Non-pigmented ciliary epithelial cell (primary cell): ENCODE measurements around the gene MPHOSPH6.
A peak's percentile ranks its signal among the peaks of the same experiment; 100 is the strongest.
"Not testable (repeated sequence)": the region's sequence is repeated elsewhere in the genome, so short reads cannot be mapped to it uniquely, and the experiment has no call there.

Source experiments
- DNase-seq: peaks from one replicate; pipeline ENCODE4 v3.0.0-alpha.2; 2010; ENCODE audit warnings: low read depth

The MPHOSPH6 gene

GRCh38 chr16:82175627-82176026 is 5.6 kb upstream of the MPHOSPH6 start:
- DNase-seq = no peak

GRCh38 chr16:82167670-82168069 is 2.4 kb downstream of the MPHOSPH6 start:
- DNase-seq = no peak

- DNase-seq = no peak
Observed at GRCh38 chr16:82160226-82160625, 9.8 kb downstream of the MPHOSPH6 start.

DNA sequence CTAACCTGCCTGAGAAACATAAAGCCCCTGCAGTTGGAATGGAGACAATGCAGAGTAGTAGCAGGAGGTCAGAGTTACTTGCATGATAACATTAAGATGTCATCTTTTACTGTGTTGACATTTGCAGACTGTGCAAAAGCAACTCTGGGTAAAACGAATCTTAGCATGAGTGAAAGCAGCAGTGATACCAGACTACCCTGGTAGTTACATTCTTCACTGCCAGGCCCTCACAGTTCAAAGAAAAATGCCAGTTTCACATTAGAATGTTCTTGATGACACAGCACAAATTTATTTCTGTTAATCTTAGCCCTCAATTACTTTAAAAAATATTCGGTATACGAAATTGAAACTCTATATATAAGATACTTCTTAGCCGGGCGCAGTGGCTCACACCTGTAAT is 12.2 kb downstream of the MPHOSPH6 start:
- DNase-seq = no peak

DNA sequence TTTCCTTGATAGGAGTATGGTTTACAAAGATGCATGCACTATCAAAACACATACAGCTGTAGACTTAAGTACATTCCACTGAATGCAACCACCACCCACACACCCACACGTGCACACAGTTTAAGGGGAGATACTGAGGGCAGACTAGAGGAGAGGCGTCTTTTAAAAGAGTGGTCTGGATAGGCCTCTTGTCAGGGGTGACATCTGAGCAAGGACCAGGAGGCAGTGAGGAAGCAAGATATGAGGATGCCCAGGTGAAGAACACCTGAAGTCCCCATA is 12.6 kb downstream of the MPHOSPH6 start:
- no peak for DNase-seq

GRCh38 chr16:82156761-82157533 is 13.1 kb downstream of the MPHOSPH6 start:
- peak; percentile 4 for DNase-seq

GRCh38 chr16:82152641-82153112 is 17.3 kb downstream of the MPHOSPH6 start:
- peak; percentile 19 for DNase-seq

DNA sequence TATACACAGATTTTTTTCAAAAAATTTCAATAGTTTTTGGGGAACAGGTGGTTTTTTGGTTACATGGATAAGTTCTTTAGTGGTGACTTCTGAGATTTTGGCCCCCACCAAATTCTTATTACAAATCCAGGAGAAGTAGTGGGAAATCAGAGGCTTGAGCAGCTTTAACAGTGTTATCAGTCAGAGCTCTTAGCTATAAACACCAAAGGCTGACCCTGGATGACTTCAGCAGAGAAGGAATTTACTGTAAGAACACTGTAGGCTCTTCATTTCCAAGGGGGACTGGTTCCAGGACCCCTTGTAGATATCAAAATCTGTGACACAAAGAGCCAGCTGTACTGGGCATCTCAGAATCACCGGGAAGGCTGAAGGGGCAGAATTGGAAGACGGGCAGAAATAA is 17.8 kb downstream of the MPHOSPH6 start:
- DNase-seq = no peak

DNA sequence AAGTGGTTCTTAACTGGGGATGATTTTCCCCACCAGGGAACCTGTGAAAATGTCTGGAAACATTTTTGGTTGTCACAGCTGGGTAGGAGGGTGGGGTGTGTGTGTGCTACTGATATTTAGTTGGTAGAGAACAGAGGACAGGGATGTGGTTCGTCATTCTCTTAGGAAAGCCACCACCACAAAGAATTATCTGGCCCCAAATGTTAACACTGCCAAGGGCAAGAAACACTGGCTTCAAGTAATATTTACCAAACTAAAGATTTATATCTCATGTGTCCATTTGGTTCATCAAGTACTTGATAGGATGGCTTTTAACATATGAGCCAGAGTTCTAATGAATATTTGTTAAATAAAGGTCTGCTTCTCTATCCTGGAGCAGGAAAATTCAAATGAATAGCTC is 19.5 kb downstream of the MPHOSPH6 start:
- no peak for DNase-seq

DNA sequence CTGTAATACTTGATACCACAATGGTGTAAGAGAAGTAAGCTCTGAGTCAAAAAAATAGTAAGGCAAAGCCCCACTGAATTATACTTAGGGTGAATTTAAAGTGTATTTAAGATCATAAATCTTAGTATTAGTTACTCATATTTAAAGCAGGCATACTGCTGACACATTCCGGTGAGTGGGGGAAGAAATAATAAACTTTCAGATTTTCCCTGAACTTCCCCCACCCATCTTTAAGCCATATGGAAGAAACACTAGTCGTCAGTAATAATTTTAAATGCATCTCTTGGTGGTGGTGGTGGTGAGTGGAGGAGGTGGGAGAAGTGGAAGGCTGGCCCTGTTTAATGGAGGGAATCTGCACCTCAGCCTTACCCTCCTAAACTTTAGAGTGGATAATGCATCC is 20.5 kb downstream of the MPHOSPH6 start:
- no peak for DNase-seq

DNA sequence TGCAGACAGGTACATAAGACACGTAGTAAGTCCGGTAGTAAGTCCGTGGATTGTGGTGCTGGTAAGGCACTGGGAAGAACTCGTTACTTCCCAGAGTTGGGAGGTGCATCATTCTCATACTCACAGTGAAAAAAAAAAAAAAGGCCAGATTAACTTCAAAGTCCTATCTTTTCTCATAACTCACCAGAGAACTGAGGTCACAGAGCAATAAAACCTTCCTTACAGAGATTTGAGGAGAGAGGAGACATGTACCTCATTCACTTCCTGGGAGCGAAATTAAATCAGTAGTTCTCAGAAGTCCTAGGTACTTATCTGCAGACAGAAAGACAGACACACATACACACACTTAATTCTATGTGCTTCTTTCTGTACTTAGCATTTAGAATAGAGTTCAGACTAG is 22.5 kb downstream of the MPHOSPH6 start:
- no peak for DNase-seq

GRCh38 chr16:82146957-82147356 is 23.1 kb downstream of the MPHOSPH6 start:
- no peak for DNase-seq

DNA sequence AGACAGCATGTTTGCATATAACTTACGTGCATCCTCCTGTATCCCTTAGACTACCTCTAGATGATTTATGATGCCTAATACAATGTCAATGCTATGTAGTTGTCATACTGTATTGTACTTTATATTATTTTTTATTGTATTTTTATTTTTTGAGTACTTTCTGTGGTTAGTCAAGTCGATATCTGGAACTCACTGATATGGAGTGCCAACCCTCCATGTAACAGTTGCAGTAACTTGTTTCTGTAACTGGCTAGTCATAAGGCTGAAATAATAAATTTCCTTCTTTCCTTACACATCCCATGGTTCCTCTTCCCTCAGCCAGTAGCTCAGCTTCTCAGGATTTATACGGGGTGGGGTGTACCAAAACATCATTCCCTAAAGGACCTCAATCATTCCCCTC is 23.5 kb downstream of the MPHOSPH6 start:
- DNase-seq = no peak

DNA sequence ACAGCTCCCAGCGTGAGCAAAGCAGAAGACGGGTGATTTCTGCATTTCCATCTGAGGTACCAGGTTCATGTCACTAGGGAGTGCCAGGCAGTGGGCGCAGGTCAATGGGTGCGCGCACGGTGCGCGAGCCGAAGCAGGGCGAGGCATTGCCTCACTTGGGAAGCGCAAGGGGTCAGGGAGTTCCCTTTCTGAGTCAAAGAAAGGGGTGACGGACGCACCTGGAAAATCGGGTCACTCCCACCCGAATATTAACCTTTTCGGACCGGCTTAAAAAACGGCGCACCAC is 30.8 kb downstream of the MPHOSPH6 start:
- DNase-seq = not testable (repeated sequence)

DNA sequence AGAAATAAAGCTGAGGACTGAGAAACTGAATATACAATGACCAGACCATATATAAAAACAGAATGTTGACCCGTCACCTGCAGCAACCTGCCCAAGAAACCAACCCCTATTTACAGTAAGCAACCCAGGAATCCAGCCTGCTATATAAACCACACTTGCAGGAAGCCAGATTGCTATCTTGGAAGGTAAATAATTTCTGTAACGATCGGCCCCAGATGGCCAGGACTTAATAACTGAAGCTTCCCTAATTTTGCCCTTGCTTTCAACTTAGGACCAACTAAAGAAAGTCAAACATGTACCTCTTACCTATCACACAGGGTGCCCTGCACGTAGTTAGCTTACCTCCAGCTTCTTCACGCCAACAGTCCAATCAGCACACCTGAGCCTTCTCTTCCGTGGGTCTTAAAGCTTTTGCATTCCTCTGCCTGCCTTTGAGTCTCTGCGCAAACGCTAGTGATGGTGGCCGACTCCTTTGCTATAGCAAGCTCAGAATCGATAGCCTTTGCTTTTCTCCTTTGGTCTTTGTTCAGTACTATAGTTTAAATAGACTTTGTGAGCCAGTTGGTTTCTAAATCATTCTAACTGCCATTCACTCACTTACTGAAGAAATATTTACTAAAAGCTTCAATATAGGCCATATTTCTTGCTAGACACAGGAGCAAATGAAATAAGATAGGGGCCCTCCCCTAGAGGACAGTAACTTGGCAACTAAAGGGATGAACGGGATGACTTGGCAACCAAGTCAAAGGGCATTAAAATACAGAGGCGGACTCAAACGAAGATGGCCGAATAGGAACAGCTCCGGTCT is 31.3 kb downstream of the MPHOSPH6 start:
- no peak for DNase-seq

DNA sequence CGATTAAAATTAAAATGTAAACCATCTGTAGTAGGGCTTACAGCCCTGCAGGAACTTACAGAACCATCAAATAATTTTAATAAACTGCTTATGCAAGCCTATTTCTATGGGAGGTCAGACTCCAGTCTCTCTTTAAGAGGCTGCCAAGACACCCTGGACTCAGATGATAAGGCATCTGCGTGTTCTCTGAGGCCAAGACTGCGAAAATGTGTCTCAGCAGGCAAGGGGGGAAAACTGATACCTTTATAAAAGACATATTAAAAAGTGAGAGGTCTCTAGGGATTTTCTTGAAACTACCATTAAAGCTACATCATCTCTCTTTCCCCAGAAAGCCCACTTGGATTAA is 32.2 kb downstream of the MPHOSPH6 start:
- no peak for DNase-seq

DNA sequence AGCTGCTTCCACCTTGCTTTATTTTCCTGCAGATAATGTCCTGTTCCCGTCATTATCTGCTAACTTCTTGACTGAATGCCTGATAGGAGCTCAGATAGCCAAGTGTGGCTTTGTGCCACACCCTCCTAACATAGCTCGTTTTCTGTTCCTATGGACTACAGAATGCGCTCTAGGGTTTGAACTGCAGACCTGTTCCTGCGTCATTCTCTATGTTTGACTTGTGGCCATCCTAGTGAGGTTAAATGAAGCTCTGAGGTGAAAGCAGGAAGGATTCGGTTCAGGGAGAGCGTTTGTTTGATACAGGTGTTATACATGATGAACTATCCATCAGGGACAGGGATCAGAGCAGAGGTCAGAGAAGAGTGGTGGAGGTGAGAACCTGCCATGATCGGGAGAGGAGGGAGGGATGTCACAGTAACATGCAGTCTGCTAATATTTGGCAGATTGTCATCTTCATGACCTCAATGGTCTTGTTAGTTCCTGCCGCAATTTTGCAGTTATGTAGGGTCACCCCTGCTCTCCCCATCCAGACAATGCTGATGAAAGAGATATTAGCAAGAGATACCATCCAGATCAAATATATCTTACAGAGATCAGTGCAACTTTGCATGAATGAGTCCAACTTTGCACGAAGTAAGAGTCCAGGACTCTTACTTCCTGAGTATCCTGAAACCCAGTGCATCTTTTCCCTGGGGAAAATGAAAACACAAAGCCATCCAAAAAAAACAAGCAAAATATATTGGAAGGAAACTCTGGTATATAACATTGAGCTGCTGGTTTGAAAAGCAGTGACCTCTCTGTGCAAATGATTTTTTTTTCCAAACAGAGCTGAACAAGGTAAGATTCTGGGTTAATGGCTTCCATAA is 32.8 kb downstream of the MPHOSPH6 start:
- no peak for DNase-seq

- no peak for DNase-seq
Observed at GRCh38 chr16:82135844-82136243, 34.2 kb downstream of the MPHOSPH6 start.

DNA sequence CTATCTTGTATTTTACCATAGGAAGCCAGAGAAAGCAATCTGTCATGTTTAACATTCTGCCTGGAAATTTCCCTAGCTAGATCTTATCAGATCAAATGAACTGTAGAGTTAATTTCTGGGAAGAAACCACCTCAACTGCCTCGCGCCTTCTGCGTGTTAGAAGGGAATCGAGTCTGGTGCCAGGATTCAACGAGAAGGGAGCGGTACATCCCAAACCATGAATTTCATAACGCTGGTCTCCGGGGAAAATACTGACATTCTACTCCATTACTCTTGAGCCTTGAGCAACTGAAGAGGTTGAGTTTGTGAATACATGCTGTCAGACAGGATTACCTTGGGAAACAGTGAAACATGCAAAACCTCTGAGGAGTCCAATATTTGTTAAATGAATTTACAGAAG is 35.2 kb downstream of the MPHOSPH6 start:
- DNase-seq = no peak

GRCh38 chr16:82133798-82134197 is 36.2 kb downstream of the MPHOSPH6 start:
- no peak for DNase-seq

DNA sequence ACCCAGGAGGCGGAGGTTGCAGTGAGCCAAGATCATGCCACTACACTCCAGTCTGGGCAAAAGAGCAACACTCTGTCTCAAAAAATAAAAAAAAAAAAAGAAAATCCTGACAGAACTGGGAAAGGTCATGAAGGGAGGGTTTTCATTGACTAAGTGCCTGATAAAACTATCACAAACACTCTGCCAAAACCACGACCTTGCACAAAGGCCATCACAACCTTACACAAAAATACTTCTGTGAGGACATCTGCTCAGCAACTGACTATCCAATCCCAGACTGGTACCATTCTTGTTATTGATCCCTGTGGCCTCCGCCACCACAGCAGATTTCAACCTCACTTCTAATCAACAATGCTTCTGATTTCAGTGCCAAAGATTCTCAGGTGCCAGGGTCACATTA is 40.1 kb downstream of the MPHOSPH6 start:
- no peak for DNase-seq

DNA sequence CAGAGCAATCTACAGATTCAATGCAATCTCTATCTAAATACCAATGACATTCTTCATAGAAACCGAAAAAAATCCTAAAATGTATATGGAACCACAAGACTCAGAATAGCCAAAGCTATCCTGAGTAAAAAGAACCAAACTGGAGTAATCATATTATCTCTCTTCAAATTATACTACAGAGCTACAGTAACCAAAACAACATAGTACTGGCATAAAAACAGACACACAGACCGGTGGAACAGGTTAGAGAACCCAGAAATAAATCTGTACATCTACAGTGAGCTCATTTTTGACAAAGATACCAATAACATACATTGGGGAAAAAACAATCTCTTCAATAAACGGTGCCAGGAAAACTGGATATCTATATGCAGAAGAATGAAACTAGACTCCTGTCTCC is 45.4 kb downstream of the MPHOSPH6 start:
- DNase-seq = no peak

DNA sequence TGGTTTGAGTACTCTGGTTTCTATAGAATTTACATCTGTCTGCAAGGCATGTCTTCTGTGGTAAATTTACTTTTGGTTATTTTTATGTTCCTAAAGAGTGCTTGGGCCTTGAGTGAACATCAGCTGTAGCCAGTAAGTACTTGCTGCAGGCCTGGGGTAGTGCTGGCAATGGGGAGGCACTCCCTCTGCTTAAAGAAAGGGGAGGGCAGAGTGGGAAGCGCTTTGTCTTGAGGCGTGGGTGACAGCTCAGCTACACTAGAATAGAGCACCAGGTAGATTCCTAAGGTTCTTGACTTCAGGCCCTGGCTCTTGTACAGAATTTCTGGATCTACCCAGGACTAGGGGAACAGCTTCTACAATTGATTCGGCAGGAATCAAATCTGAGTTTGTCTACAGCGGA is 50.6 kb downstream of the MPHOSPH6 start:
- DNase-seq = no peak
